IMR-90 (cell line): ENCODE measurements around the gene KCNMA1. TPM values are rescaled to one million over a fixed set of nuclear protein-coding genes. Genes with fewer than 3 reads are reported as not detected.
A peak's percentile ranks its signal among the peaks of the same experiment; 100 is the strongest.

Experiments
- ATAC-seq: fragments of 200-7000 bp; cut with Tn5 transposase; 2 replicates; pipeline ENCODE4 v1.9.1; 2020; ENCODE audit warnings: low read depth, mild to moderate bottlenecking, moderate library complexity
- BruUV-seq: library from RNA; stranded (reverse); fragments of 400-500 nt; replicated peaks from 2 replicates; lab custom pipeline; 2021; lab: Mats Ljungman, UMichigan
- CTCF ChIA-PET: fragments of 300-600 bp; formaldehyde crosslinking; extraction: SDS; loops from one replicate; lab custom pipeline; 2021; ENCODE audit warnings: antibody characterized with exemption; lab: Yijun Ruan, JAX
- POLR2A ChIA-PET: fragments of 300-600 bp; sonication (Branson Sonifier 250); formaldehyde crosslinking; loops from one replicate; lab custom pipeline; 2022; ENCODE audit warnings: antibody characterized with exemption; ENCODE audit not compliant: unreplicated experiment; lab: Charles Lee
- DNase-seq: peaks from one replicate; pipeline ENCODE4 v3.0.0; 2013
- H2AFZ ChIP-seq: replicated peaks from 2 replicates; pipeline ENCODE3; 2013; ENCODE audit warnings: low read length, mild to moderate bottlenecking; ENCODE audit not compliant: poor library complexity
- H2AK5ac ChIP-seq: 2 replicates; pipeline ENCODE4 v1.6.1; 2013; ENCODE audit warnings: low read depth, low read length, inconsistent platforms
- H2AK9ac ChIP-seq: replicated peaks from 2 replicates; pipeline ENCODE3; 2013; ENCODE audit warnings: mild to moderate bottlenecking, low read depth, low read length, moderate library complexity; ENCODE audit not compliant: poor library complexity
- H2BK120ac ChIP-seq: 2 replicates; pipeline ENCODE4 v1.6.1; 2013; ENCODE audit warnings: low read depth, low read length, inconsistent platforms
- H2BK15ac ChIP-seq: 3 replicates; pipeline ENCODE4 v1.6.1; 2013; ENCODE audit warnings: low read depth, low read length, inconsistent platforms
- H2BK20ac ChIP-seq: 2 replicates; pipeline ENCODE4 v1.6.1; 2013; ENCODE audit warnings: low read depth, mild to moderate bottlenecking, inconsistent platforms, low read length, moderate library complexity
- H2BK5ac ChIP-seq: 2 replicates; pipeline ENCODE4 v1.6.1; 2013; ENCODE audit warnings: mild to moderate bottlenecking, low read depth, low read length, inconsistent platforms; ENCODE audit not compliant: poor library complexity, severe bottlenecking
- H3K14ac ChIP-seq: replicated peaks from 2 replicates; pipeline ENCODE4 v1.6.1; 2013; ENCODE audit warnings: low read depth, low read length, inconsistent platforms
- H3K18ac ChIP-seq: 2 replicates; pipeline ENCODE4 v1.6.1; 2013; ENCODE audit warnings: low read depth, low read length, control low read depth
- H3K23ac ChIP-seq: 2 replicates; pipeline ENCODE4 v1.6.1; 2013; ENCODE audit warnings: low read depth, low read length, inconsistent platforms
- H3K27ac ChIP-seq: 2 replicates; pipeline ENCODE4 v1.5.1; 2013; ENCODE audit warnings: mild to moderate bottlenecking, control low read depth, low read length; ENCODE audit not compliant: insufficient read depth
- H3K27me3 ChIP-seq: 2 replicates; pipeline ENCODE4 v1.6.1; 2013; ENCODE audit warnings: low read length; ENCODE audit not compliant: control insufficient read depth, insufficient read depth
- H3K36me3 ChIP-seq: 2 replicates; pipeline ENCODE4 v1.6.1; 2013; ENCODE audit warnings: low read length, mixed read lengths; ENCODE audit not compliant: control insufficient read depth, insufficient read depth
- H3K4ac ChIP-seq: 2 replicates; pipeline ENCODE4 v1.6.1; 2013; ENCODE audit warnings: low read depth, low read length, inconsistent platforms
- H3K4me1 ChIP-seq: 2 replicates; pipeline ENCODE4 v1.6.1; 2013; ENCODE audit warnings: low read length, mixed read lengths; ENCODE audit not compliant: control insufficient read depth, insufficient read depth
- H3K4me2 ChIP-seq: 2 replicates; pipeline ENCODE4 v1.6.1; 2013; ENCODE audit warnings: low read depth, mild to moderate bottlenecking, control low read depth, low read length, moderate library complexity
- H3K4me3 ChIP-seq: 2 replicates; pipeline ENCODE4 v1.5.1; 2013; ENCODE audit warnings: low read depth, mild to moderate bottlenecking, control low read depth, low read length, moderate library complexity; ENCODE audit not compliant: insufficient read depth
- H3K56ac ChIP-seq: 2 replicates; pipeline ENCODE4 v1.6.1; 2013; ENCODE audit warnings: low read length, inconsistent platforms; ENCODE audit not compliant: insufficient read depth; ENCODE audit errors: extremely low read depth
- H3K79me1 ChIP-seq, 2 experiments: 2 replicates each; pipeline ENCODE4 v1.6.1; 2013; ENCODE audit warnings: low read length in 2 of 2, inconsistent platforms in 1 of 2, low read depth in 1 of 2
- H3K9ac ChIP-seq: 2 replicates; pipeline ENCODE4 v1.6.1; 2013; ENCODE audit warnings: low read depth, low read length, control low read depth
- H3K9me1 ChIP-seq: 2 replicates; pipeline ENCODE4 v1.6.1; 2013; ENCODE audit warnings: low read length, inconsistent platforms; ENCODE audit not compliant: insufficient read depth
- H3K9me3 ChIP-seq: 2 replicates; pipeline ENCODE4 v1.6.1; 2013; ENCODE audit warnings: low read length; ENCODE audit not compliant: control insufficient read depth, insufficient read depth
- H4K20me1 ChIP-seq: 2 replicates; pipeline ENCODE4 v1.6.1; 2013; ENCODE audit warnings: low read length, inconsistent platforms; ENCODE audit not compliant: insufficient read depth
- H4K5ac ChIP-seq: 2 replicates; pipeline ENCODE4 v1.6.1; 2013; ENCODE audit warnings: mild to moderate bottlenecking, low read depth, low read length, control low read depth
- H4K8ac ChIP-seq, 2 experiments: 2 replicates each; pipeline ENCODE4 v1.6.1; 2013; ENCODE audit warnings: low read depth in 2 of 2, low read length in 2 of 2, control low read depth in 1 of 2, inconsistent platforms in 1 of 2
- H4K91ac ChIP-seq: 2 replicates; pipeline ENCODE4 v1.6.1; 2013; ENCODE audit warnings: low read depth, low read length, inconsistent platforms; ENCODE audit not compliant: insufficient read depth
- CEBPB ChIP-seq: IDR thresholded peaks from 2 replicates; pipeline ENCODE4 v1.6.1; 2012; ENCODE audit warnings: low read depth, low read length, improper control_type of control experiment
- CHD1 ChIP-seq: IDR thresholded peaks from 2 replicates; pipeline ENCODE4 v1.6.1; 2012; ENCODE audit warnings: low read depth, low read length, improper control_type of control experiment
- FOS ChIP-seq: fragments of 150-350 bp; IDR thresholded peaks from 2 replicates; pipeline ENCODE4 v1.6.1; 2016; ENCODE audit warnings: low read depth, low read length
- MAFK ChIP-seq: IDR thresholded peaks from 2 replicates; pipeline ENCODE4 v1.6.1; 2012; ENCODE audit warnings: low read depth, low read length, improper control_type of control experiment
- MAZ ChIP-seq: IDR thresholded peaks from 2 replicates; pipeline ENCODE4 v1.6.1; 2012; ENCODE audit warnings: low read depth, mild to moderate bottlenecking, low read length, improper control_type of control experiment, moderate library complexity, borderline replicate concordance
- MXI1 ChIP-seq: IDR thresholded peaks from 2 replicates; pipeline ENCODE4 v1.6.1; 2012; ENCODE audit warnings: low read depth, mild to moderate bottlenecking, low read length, moderate library complexity, borderline replicate concordance
- NFE2L2 ChIP-seq: fragments of 150-350 bp; IDR thresholded peaks from 2 replicates; pipeline ENCODE4 v1.6.1; 2016; ENCODE audit warnings: low read depth, mild to moderate bottlenecking, low read length
- POLR2A ChIP-seq: IDR thresholded peaks from 2 replicates; pipeline ENCODE4 v1.6.1; 2012; ENCODE audit warnings: mild to moderate bottlenecking, low read depth, low read length
- RAD21 ChIP-seq: IDR thresholded peaks from 2 replicates; pipeline ENCODE4 v1.6.1; 2012; ENCODE audit warnings: low read length, improper control_type of control experiment
- RCOR1 ChIP-seq: IDR thresholded peaks from 2 replicates; pipeline ENCODE4 v1.6.1; 2012; ENCODE audit warnings: mild to moderate bottlenecking, low read length, improper control_type of control experiment; ENCODE audit not compliant: insufficient replicate concordance
- RFX5 ChIP-seq: IDR thresholded peaks from 2 replicates; pipeline ENCODE4 v1.8.0; 2012; ENCODE audit warnings: low read depth, mild to moderate bottlenecking, low read length, moderate library complexity
- SMC3 ChIP-seq: fragments of 150-350 bp; IDR thresholded peaks from 2 replicates; pipeline ENCODE4 v1.6.1; 2016; ENCODE audit warnings: low read depth, mild to moderate bottlenecking, antibody characterized with exemption, low read length, moderate library complexity
- WGBS, 2 experiments: methylation state at CpG; one replicate each; pipeline versions ENCODE4 v1.1.5 to v1.1.7; 2013; ENCODE audit warnings: missing lambda C conversion rate in 2 of 2; ENCODE audit not compliant: insufficient read length in 1 of 2; ENCODE audit errors: extremely low coverage in 2 of 2; 5-methylcytosine and 5-hydroxymethylcytosine counted together
- dilution Hi-C: fragments of 300-500 bp; cut with HindIII; formaldehyde crosslinking; loops from one replicate; pipeline ENCODE4 v1.14.3; 2018; ENCODE audit warnings: low sequenced_read_pairs; ENCODE audit not compliant: unreplicated experiment
- in situ Hi-C: fragments of 300-500 bp; cut with MboI; formaldehyde crosslinking; loops from 3 replicates; pipeline ENCODE4 v1.14.3; 2019; ENCODE audit warnings: low sequenced_read_pairs, inconsistent platforms, mixed read lengths
- intact Hi-C: fragments of 100-400 bp; cut with micrococcal nuclease; formaldehyde crosslinking; loops from 2 replicates; pipeline ENCODE4 v1.10.0; 2022
- polyA plus RNA-seq, 3 experiments: library from polyadenylated mRNA; depleted of rRNA; stranded (reverse); fragments of >200 nt; gene quantifications; 2 replicates each; pipeline ENCODE4 v1.2.3, GENCODE V29; 2012; ENCODE audit warnings: low replicate concordance in 1 of 3
- total RNA-seq: library from RNA; depleted of rRNA; stranded (reverse); fragments of >200 nt; gene quantifications from 2 replicates; pipeline ENCODE4 v1.2.3, GENCODE V29; 2012
- TF ChIP-seq, protein P1 (sequence below): conservative IDR thresholded peaks from 2 replicates; pipeline ENCODE4 v1.5.1; 2012; ENCODE audit warnings: mild to moderate bottlenecking, low read depth, low read length, improper control_type of control experiment
- TF ChIP-seq, protein P2 (sequence below): fragments of 150-350 bp; IDR thresholded peaks from 2 replicates; pipeline ENCODE4 v1.6.1; 2016; ENCODE audit warnings: low read depth, mild to moderate bottlenecking, low read length, moderate library complexity, borderline replicate concordance
- TF ChIP-seq, protein P3 (sequence below): fragments of 150-350 bp; IDR thresholded peaks from 2 replicates; pipeline ENCODE4 v1.6.1; 2017; ENCODE audit warnings: mild to moderate bottlenecking, antibody characterized with exemption, low read length, low read depth

The KCNMA1 gene
- total and polyA plus RNA-seq, 2 of the 4 experiments (the other 2 are of a cell fraction), result 25.6 to 29.6 TPM

- intact Hi-C loops, result loop anchor here (1.0 to 10.0 kb wide), 9 partner anchors 23 to 364 kb away; partner anchors contain the start of gene KCNMA1
- DNase-seq (peak; percentile 98), ATAC-seq (peak; percentile 82)
- BruUV-seq, result no TSS peak
- Histone ChIP-seq H3K18ac (peak overlapping the region; percentile 10; the same call in 1 of the 2 replicates), H3K4me2 (peak overlapping the region; percentile 38; the same call in 1 of the 2 replicates), H3K9me3 (no peaks in the 10 kb centered on the region), H2BK120ac (peak overlapping the region; percentile 97), H2AK5ac (peak overlapping the region; percentile 95), H2BK20ac (peak overlapping the region; percentile 99), H3K4me1 (peaks cover 25% of the 10 kb centered on the region), H3K14ac (peak overlapping the region; percentile 77), H3K56ac (peak overlapping the region; percentile 90), H4K5ac (no peak overlapping the region), H2BK5ac (peak overlapping the region; percentile 93), H2BK15ac (peak overlapping the region; percentile 98; the same call in 2 of the 3 replicates), H4K8ac (peak overlapping the region; percentile 68 to 89), H3K4me3 (no peak overlapping the region), H3K27ac (peak overlapping the region; percentile 43), H2AK9ac (peak overlapping the region; percentile 85), H3K79me1 (peaks cover 0 to 23% of the 10 kb centered on the region in 2 experiments; a peak in 3 of 4 replicates), H3K36me3 (no peaks in the 10 kb centered on the region), H2AFZ (peak overlapping the region; percentile 55), H3K23ac (peak overlapping the region; percentile 90), H3K9ac (no peak overlapping the region), H3K4ac (peak overlapping the region; percentile 96), H3K9me1 (peaks cover 25% of the 10 kb centered on the region), H4K20me1 (peaks cover 4% of the 10 kb centered on the region; the same call in 1 of the 2 replicates), H4K91ac (peak overlapping the region; percentile 96), H3K27me3 (no peaks in the 10 kb centered on the region)
- dilution Hi-C loops, result no loop called here
- CTCF ChIA-PET, result interaction anchor here (0.9 to 1.8 kb wide), 7 partner anchors 8 to 243 kb away, joined by 3 to 5 read pairs (median 4); no protein-coding TSS in a partner anchor
- in situ Hi-C loops, result loop anchor here (10.0 kb wide), 1 partner anchor 218 kb away; no protein-coding TSS in a partner anchor
- 0% methylated on average over 3 of the region's 6 CpGs; no CpG with 5 or more reads in 1 of the 2 experiments for WGBS, 2 experiments
- POLR2A ChIA-PET, result interaction anchor here (1.3 kb wide), 1 partner anchor 42 kb away, joined by 5 read pairs; no protein-coding TSS in a partner anchor
- TF ChIP-seq RCOR1 (peak; percentile 72), RAD21 (peak; percentile 44), POLR2A (0 out of 2 replicates have a peak, but pooled peaks have one; percentile 28), SMC3 (no peak; the same call in 1 of the 2 replicates), CEBPB (no peak), NFE2L2 (no peak), CHD1 (peak; percentile 40; the same call in 1 of the 2 replicates), RFX5 (no peak), MXI1 (no peak), FOS (peak; percentile 81), MAFK (no peak), MAZ (peak; percentile 53; the same call in 1 of the 2 replicates)
- TF ChIP-seq, protein P1, sequence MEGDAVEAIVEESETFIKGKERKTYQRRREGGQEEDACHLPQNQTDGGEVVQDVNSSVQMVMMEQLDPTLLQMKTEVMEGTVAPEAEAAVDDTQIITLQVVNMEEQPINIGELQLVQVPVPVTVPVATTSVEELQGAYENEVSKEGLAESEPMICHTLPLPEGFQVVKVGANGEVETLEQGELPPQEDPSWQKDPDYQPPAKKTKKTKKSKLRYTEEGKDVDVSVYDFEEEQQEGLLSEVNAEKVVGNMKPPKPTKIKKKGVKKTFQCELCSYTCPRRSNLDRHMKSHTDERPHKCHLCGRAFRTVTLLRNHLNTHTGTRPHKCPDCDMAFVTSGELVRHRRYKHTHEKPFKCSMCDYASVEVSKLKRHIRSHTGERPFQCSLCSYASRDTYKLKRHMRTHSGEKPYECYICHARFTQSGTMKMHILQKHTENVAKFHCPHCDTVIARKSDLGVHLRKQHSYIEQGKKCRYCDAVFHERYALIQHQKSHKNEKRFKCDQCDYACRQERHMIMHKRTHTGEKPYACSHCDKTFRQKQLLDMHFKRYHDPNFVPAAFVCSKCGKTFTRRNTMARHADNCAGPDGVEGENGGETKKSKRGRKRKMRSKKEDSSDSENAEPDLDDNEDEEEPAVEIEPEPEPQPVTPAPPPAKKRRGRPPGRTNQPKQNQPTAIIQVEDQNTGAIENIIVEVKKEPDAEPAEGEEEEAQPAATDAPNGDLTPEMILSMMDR, result no peak
- TF ChIP-seq, protein P2, sequence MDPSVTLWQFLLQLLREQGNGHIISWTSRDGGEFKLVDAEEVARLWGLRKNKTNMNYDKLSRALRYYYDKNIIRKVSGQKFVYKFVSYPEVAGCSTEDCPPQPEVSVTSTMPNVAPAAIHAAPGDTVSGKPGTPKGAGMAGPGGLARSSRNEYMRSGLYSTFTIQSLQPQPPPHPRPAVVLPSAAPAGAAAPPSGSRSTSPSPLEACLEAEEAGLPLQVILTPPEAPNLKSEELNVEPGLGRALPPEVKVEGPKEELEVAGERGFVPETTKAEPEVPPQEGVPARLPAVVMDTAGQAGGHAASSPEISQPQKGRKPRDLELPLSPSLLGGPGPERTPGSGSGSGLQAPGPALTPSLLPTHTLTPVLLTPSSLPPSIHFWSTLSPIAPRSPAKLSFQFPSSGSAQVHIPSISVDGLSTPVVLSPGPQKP, result no peak
- TF ChIP-seq, protein P3, sequence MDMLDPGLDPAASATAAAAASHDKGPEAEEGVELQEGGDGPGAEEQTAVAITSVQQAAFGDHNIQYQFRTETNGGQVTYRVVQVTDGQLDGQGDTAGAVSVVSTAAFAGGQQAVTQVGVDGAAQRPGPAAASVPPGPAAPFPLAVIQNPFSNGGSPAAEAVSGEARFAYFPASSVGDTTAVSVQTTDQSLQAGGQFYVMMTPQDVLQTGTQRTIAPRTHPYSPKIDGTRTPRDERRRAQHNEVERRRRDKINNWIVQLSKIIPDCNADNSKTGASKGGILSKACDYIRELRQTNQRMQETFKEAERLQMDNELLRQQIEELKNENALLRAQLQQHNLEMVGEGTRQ, result no peak
These were observed 244.8 kb downstream of the KCNMA1 start for GRCh38 chr10:77392851-77393250.
